ENCODE measurements around the gene COL9A3. TPM values are rescaled to one million over a fixed set of nuclear protein-coding genes. Genes with fewer than 3 reads are reported as not detected.
A peak's percentile ranks its signal among the peaks of the same experiment; 100 is the strongest.

The COL9A3 gene
- total RNA-seq, 1 experiment from 2014 or later, result 8.5 TPM

DNA sequence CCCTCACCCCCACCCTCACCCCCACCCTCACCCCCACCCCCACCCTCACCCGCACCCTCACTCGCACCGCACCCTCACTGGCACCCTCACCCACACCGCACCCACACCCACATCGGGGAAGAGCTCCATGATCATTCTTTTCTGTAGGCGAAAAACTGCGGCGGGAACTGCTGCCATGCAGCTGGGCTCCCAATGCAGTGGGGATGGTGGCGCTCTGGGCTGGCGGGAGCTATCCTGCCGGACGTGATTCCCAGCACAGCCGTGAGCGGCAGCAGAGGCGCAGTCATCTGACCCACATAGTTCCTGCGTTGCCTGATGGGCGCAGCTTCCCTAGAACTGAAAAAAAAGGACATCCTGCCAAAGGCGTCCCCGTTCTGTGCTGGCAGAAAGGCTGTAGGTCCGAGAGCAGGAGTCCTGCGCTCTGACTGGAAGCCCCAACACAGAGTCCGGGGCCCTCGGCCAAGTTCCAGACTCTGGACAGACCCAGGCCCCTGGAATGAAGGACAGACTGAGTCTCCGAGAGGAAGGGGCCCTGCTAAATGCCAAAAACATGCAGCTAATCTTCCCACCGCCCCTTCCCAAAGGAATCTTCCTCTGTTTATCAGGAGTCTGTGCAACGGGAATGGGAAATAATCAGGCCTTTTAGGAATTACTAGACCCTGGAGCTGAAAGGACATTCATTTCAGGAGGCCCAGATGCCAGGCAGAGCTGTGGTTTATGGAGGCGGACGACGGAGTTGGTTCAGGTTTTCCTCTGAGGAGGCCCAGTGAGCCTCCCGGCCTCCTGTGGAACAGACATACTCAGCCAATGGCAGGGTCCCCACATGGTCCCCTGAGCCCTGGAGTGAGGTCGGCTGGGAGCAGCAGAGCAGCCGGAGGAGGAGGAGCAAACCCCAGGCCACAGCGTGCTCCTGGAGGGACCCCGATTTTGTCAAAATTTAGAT is 58.8 kb downstream of the COL9A3 start:
- H4K20me1 ChIP-seq (ENCODE audit: insufficient read depth), result no peaks in the 10 kb centered on the region; the same call in none of the 2 replicates
- CTCF ChIA-PET, result interaction anchor here (0.5 to 0.9 kb wide), 6 partner anchors 12 to 152 kb away, joined by 3 to 9 read pairs (median 3); no protein-coding TSS in a partner anchor
- H3K4me2 ChIP-seq, result peak overlapping the region; percentile 51
- H2AFZ ChIP-seq, result no peak overlapping the region
- peaks cover 9% of the 10 kb centered on the region for H3K4me1 ChIP-seq (replicated peaks; ENCODE audit: insufficient read depth)
- no peaks in the 10 kb centered on the region for H3K36me3 ChIP-seq (ENCODE audit: low read depth)
- no peak; the same call in 1 of the 2 replicates for TF ChIP-seq CTCF (conservative IDR thresholded peaks at IDR 0.05)
- TF ChIP-seq EZH2 (IDR thresholded peaks at IDR 0.05; ENCODE audit: low read depth), result no peak
- TSS peak; percentile 23 for BruUV-seq (replicated peaks)
- H3K9me3 ChIP-seq (ENCODE audit: insufficient read depth, low read depth), result no peaks in the 10 kb centered on the region
- H3K27me3 ChIP-seq (ENCODE audit: insufficient read depth, low read depth), result no peaks in the 10 kb centered on the region
- intact Hi-C loops (cut with micrococcal nuclease; ENCODE audit: unreplicated experiment), result no loop called here
- H3K27ac ChIP-seq, result no peak overlapping the region
- peak; percentile 74 to 78 for DNase-seq
- H3K9me2 ChIP-seq (ENCODE audit: insufficient read depth), result no peaks in the 10 kb centered on the region
- no peaks in the 10 kb centered on the region for H3K79me2 ChIP-seq (ENCODE audit: low read depth)
- peaks cover 49% of the 10 kb centered on the region for H3F3A ChIP-seq (ENCODE audit: insufficient read depth, low read depth)
- POLR2A ChIA-PET (ENCODE audit: unreplicated experiment), result interaction anchor here (0.6 kb wide), 2 partner anchors 49 to 632 kb away, joined by 3 to 4 read pairs; no protein-coding TSS in a partner anchor
- no peak overlapping the region for H3K4me3 ChIP-seq

GRCh38 chr20:62876501-62876901 is 59.7 kb downstream of the COL9A3 start:
- no peaks in the 10 kb centered on the region for H3K79me2 ChIP-seq (ENCODE audit: low read depth)
- H3K36me3 ChIP-seq (ENCODE audit: low read depth), result no peaks in the 10 kb centered on the region
- POLR2A ChIA-PET (ENCODE audit: unreplicated experiment), result no interaction called here
- no peak overlapping the region for H3K4me2 ChIP-seq
- H3K4me1 ChIP-seq (replicated peaks; ENCODE audit: insufficient read depth), result peaks cover 9% of the 10 kb centered on the region
- H3F3A ChIP-seq (ENCODE audit: insufficient read depth, low read depth), result peaks cover 49% of the 10 kb centered on the region
- no peaks in the 10 kb centered on the region for H3K27me3 ChIP-seq (ENCODE audit: insufficient read depth, low read depth)
- H4K20me1 ChIP-seq (ENCODE audit: insufficient read depth), result no peaks in the 10 kb centered on the region; the same call in none of the 2 replicates
- no peak for DNase-seq
- no peak overlapping the region for H3K27ac ChIP-seq
- no TSS peak for BruUV-seq (replicated peaks)
- H3K9me3 ChIP-seq (ENCODE audit: insufficient read depth, low read depth), result no peaks in the 10 kb centered on the region
- CTCF ChIA-PET, result interaction anchor here (0.6 kb wide), 1 partner anchor 17 kb away, joined by 13 read pairs; no protein-coding TSS in a partner anchor
- no peaks in the 10 kb centered on the region for H3K9me2 ChIP-seq (ENCODE audit: insufficient read depth)
- intact Hi-C loops (cut with micrococcal nuclease; ENCODE audit: unreplicated experiment), result no loop called here
- no peak overlapping the region for H2AFZ ChIP-seq
- no peak overlapping the region for H3K4me3 ChIP-seq
- TF ChIP-seq CTCF (conservative IDR thresholded peaks at IDR 0.05) (no peak), EZH2 (IDR thresholded peaks at IDR 0.05; ENCODE audit: low read depth) (no peak)

DNA sequence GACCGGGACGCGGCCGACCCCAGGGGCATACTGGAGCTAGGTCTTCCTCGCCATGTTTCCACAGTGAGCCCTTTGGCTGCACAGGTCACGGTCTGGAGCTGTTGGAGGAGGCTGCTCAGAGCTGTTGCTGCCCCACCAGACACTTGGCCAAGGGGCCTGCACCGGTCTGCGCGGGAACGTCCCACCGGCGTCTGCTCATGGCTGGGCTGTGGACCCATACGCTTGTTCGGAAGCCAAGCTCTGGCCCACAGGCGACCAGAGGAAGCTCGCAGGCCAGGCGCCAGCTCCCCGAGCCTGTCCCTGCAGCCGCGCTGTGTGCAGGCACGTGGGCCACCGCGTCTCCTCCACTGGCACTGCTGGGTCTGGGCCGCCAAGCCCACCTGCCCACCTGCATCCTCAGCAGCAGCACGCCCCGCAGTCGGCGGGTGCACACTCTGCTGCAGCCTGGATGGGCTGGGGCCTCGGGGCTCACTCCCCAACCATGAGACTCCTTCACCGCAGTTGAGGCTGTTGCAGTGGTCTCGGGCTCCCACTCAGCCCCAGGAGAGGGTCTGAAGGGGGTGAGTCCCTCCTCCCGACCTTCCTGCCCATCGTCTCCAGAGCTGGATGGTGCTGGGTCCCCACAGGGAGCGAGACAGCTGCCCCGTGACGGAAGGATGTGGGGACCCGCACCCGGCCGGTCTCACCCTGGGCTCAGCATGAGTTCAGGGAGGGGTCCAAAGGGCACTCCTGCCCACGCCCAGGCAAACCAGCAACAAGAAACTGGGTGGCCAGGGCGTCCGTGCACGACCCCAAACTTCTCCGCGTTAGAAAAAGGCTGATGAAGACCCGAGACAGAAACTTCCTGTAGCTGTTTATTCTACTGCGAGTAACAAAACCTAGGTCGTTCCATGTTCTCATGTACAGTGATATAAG is 60.3 kb downstream of the COL9A3 start:
- BruUV-seq (replicated peaks), result no TSS peak
- no peak overlapping the region for H3K27ac ChIP-seq

More for the DNA sequence above, 60.3 kb downstream of the COL9A3 start:
- Histone ChIP-seq H3K27me3 (ENCODE audit: insufficient read depth, low read depth) (no peaks in the 10 kb centered on the region), H2AFZ (no peak overlapping the region), H3K36me3 (ENCODE audit: low read depth) (no peaks in the 10 kb centered on the region), H3K9me3 (ENCODE audit: insufficient read depth, low read depth) (no peaks in the 10 kb centered on the region), H3F3A (ENCODE audit: insufficient read depth, low read depth) (peaks cover 45% of the 10 kb centered on the region), H3K4me1 (replicated peaks; ENCODE audit: insufficient read depth) (peaks cover 9% of the 10 kb centered on the region), H4K20me1 (ENCODE audit: insufficient read depth) (no peaks in the 10 kb centered on the region; the same call in none of the 2 replicates), H3K4me2 (no peak overlapping the region), H3K9me2 (ENCODE audit: insufficient read depth) (no peaks in the 10 kb centered on the region), H3K4me3 (no peak overlapping the region), H3K79me2 (ENCODE audit: low read depth) (no peaks in the 10 kb centered on the region)
- intact Hi-C loops (cut with micrococcal nuclease; ENCODE audit: unreplicated experiment), result no loop called here
- CTCF ChIA-PET, result interaction anchor here (0.6 kb wide), 1 partner anchor 18 kb away, joined by 13 read pairs; no protein-coding TSS in a partner anchor
- POLR2A ChIA-PET (ENCODE audit: unreplicated experiment), result interaction anchor here (0.8 kb wide), 1 partner anchor 124 kb away, joined by 5 read pairs; no protein-coding TSS in a partner anchor
- peak in 1 of 2 experiments; percentile 10 for DNase-seq
- no peak for TF ChIP-seq CTCF (conservative IDR thresholded peaks at IDR 0.05)
- no peak for TF ChIP-seq EZH2 (IDR thresholded peaks at IDR 0.05; ENCODE audit: low read depth)

Measured in PC-9 (cell line).